H1 (cell line): Measurements from ENCODE around the gene PRAF2. TPM values are rescaled to one million over a fixed set of nuclear protein-coding genes. Genes with fewer than 3 reads are reported as not detected.

Source experiments
- CTCF ChIA-PET: fragments of 300-600 bp; sonication (Branson Sonifier 250); formaldehyde crosslinking; loops from one replicate; lab custom pipeline; 2021; ENCODE audit not compliant: partially characterized antibody; lab: Charles Lee
- POLR2A ChIA-PET: fragments of 300-600 bp; sonication (Branson Sonifier 250); formaldehyde crosslinking; loops from one replicate; lab custom pipeline; 2021; ENCODE audit warnings: inconsistent platforms; ENCODE audit not compliant: partially characterized antibody; lab: Charles Lee
- DNase-seq, 2 experiments: peaks; one replicate each; pipeline versions ENCODE4 v3.0.0 to v3.0.0-alpha.2; 2010 to 2022; ENCODE audit warnings: low spot score in 2 of 2, low read depth in 1 of 2, mixed read lengths in 1 of 2
- FAIRE-seq: peaks from 2 replicates; lab custom pipeline; 2011; peaks lifted over from hg19 to GRCh38; lab: Jason Lieb, UNC
- H2AFZ ChIP-seq: 2 replicates; pipeline ENCODE4 v1.8.1; 2012; ENCODE audit warnings: low read length, inconsistent platforms
- H2AK5ac ChIP-seq: 2 replicates; pipeline ENCODE4 v1.6.1; 2013; ENCODE audit warnings: low read depth, low read length
- H2BK120ac ChIP-seq: replicated peaks from 2 replicates; pipeline ENCODE3; 2013; ENCODE audit warnings: low read depth, low read length, inconsistent platforms
- H2BK12ac ChIP-seq: 2 replicates; pipeline ENCODE4 v1.6.1; 2013; ENCODE audit warnings: low read depth, low read length
- H2BK15ac ChIP-seq: 2 replicates; pipeline ENCODE4 v1.6.1; 2013; ENCODE audit warnings: low read length
- H2BK20ac ChIP-seq: 2 replicates; pipeline ENCODE4 v1.6.1; 2013; ENCODE audit warnings: low read length
- H2BK5ac ChIP-seq: 2 replicates; pipeline ENCODE4 v1.6.1; 2013; ENCODE audit warnings: low read depth, low read length
- H3K14ac ChIP-seq: 2 replicates; pipeline ENCODE4 v1.6.1; 2013; ENCODE audit warnings: inconsistent platforms; ENCODE audit not compliant: insufficient read length
- H3K18ac ChIP-seq: 2 replicates; pipeline ENCODE4 v1.6.1; 2013; ENCODE audit warnings: low read length; ENCODE audit errors: extremely low read depth
- H3K23ac ChIP-seq: 2 replicates; pipeline ENCODE4 v1.6.1; 2013; ENCODE audit warnings: inconsistent platforms; ENCODE audit not compliant: insufficient read length
- H3K23me2 ChIP-seq: 2 replicates; pipeline ENCODE4 v1.6.1; 2013; ENCODE audit warnings: low read depth, low read length
- H3K27ac ChIP-seq: 2 replicates; pipeline ENCODE4 v1.6.1; 2011; ENCODE audit warnings: low read depth, low read length, inconsistent platforms
- H3K27me3 ChIP-seq, 4 experiments: replicated peaks in 1 of 4; 1 replicate in 1 of 4; 2 replicates in 3 of 4; pipeline versions ENCODE4 v1.6.1 to v1.8.1; 2011 to 2013; ENCODE audit warnings: low read length in 3 of 4, mild to moderate bottlenecking in 3 of 4, inconsistent platforms in 2 of 4, mixed read lengths in 2 of 4, moderate library complexity in 1 of 4; ENCODE audit not compliant: control insufficient read depth in 3 of 4, insufficient read depth in 3 of 4; ENCODE audit errors: extremely low read depth in 1 of 4
- H3K36me3 ChIP-seq, 4 experiments: 2 replicates each; pipeline versions ENCODE4 v1.6.1 to v1.8.1; 2011 to 2013; ENCODE audit warnings: mild to moderate bottlenecking in 4 of 4, low read length in 3 of 4, moderate library complexity in 2 of 4, control low read depth in 1 of 4, inconsistent platforms in 1 of 4; ENCODE audit not compliant: insufficient read depth in 4 of 4, control insufficient read depth in 2 of 4
- H3K4ac ChIP-seq: replicated peaks from 2 replicates; pipeline ENCODE3; 2013; ENCODE audit warnings: low read length, low read depth, mixed read lengths, inconsistent platforms; ENCODE audit not compliant: insufficient read length
- H3K4me1 ChIP-seq, 4 experiments: replicated peaks in 1 of 4; 1 replicate in 1 of 4; 2 replicates in 3 of 4; pipeline versions ENCODE4 v1.6.1 to v1.8.1; 2011 to 2013; ENCODE audit warnings: low read length in 3 of 4, inconsistent platforms in 2 of 4, mixed read lengths in 1 of 4; ENCODE audit not compliant: insufficient read depth in 4 of 4, control insufficient read depth in 3 of 4
- H3K4me2 ChIP-seq, 2 experiments: 2 replicates each; pipeline versions ENCODE4 v1.6.1 to v1.8.1; 2011 to 2013; ENCODE audit warnings: low read depth in 2 of 2, low read length in 2 of 2, control low read depth in 1 of 2, inconsistent platforms in 1 of 2, mild to moderate bottlenecking in 1 of 2; ENCODE audit not compliant: insufficient read depth in 1 of 2
- H3K4me3 ChIP-seq, 4 experiments: fragments of 200-600, 300-600 bp in 1 of 4; sonication (generic), shearing (Covaris generic), sonication (Bioruptor Twin) in 1 of 4; 2 replicates each; pipeline versions ENCODE4 v1.5.1 to v1.8.1; 2011 to 2016; ENCODE audit warnings: low read length in 4 of 4, low read depth in 3 of 4, control low read depth in 2 of 4, inconsistent platforms in 2 of 4, mild to moderate bottlenecking in 2 of 4, mixed read lengths in 1 of 4, moderate library complexity in 1 of 4; ENCODE audit not compliant: insufficient read depth in 2 of 4; ENCODE audit errors: extremely low read depth in 1 of 4
- H3K56ac ChIP-seq: replicated peaks from 2 replicates; pipeline ENCODE3; 2013; ENCODE audit warnings: low read depth, mild to moderate bottlenecking, mixed read lengths, low read length, inconsistent platforms; ENCODE audit not compliant: insufficient read length
- H3K79me1 ChIP-seq: 2 replicates; pipeline ENCODE4 v1.6.1; 2013; ENCODE audit warnings: low read depth, low read length, control low read depth
- H3K79me2 ChIP-seq, 2 experiments: 2 replicates each; pipeline versions ENCODE4 v1.6.1 to v1.8.1; 2012 to 2013; ENCODE audit warnings: low read length in 2 of 2, mild to moderate bottlenecking in 2 of 2, inconsistent platforms in 1 of 2; ENCODE audit not compliant: insufficient read depth in 2 of 2, control insufficient read depth in 1 of 2
- H3K9ac ChIP-seq, 4 experiments: replicated peaks in 1 of 4; 1 replicate in 1 of 4; 2 replicates in 3 of 4; pipeline versions ENCODE4 v1.6.1 to v1.8.1; 2011 to 2013; ENCODE audit warnings: low read depth in 3 of 4, low read length in 3 of 4, control low read depth in 2 of 4, mild to moderate bottlenecking in 2 of 4, moderate library complexity in 2 of 4, inconsistent platforms in 1 of 4; ENCODE audit errors: extremely low read depth in 1 of 4
- H3K9me3 ChIP-seq, 2 experiments: 2 replicates each; pipeline versions ENCODE4 v1.6.1 to v1.8.1; 2012 to 2013; ENCODE audit warnings: mild to moderate bottlenecking in 2 of 2, moderate library complexity in 2 of 2, control low read depth in 1 of 2, inconsistent platforms in 1 of 2, low read depth in 1 of 2, low read length in 1 of 2, mixed read lengths in 1 of 2; ENCODE audit not compliant: insufficient read depth in 2 of 2
- H4K20me1 ChIP-seq, 2 experiments: replicated peaks in 1 of 2; 2 replicates each; pipeline versions ENCODE3 to v1.8.1; 2011 to 2013; ENCODE audit warnings: inconsistent platforms in 2 of 2, low read length in 2 of 2, mild to moderate bottlenecking in 1 of 2; ENCODE audit not compliant: insufficient read depth in 2 of 2, control insufficient read depth in 1 of 2
- H4K5ac ChIP-seq: 2 replicates; pipeline ENCODE4 v1.6.1; 2013; ENCODE audit warnings: low read length, low read depth, mixed read lengths, inconsistent platforms; ENCODE audit not compliant: insufficient read length
- H4K8ac ChIP-seq: 2 replicates; pipeline ENCODE4 v1.8.0; 2013; ENCODE audit warnings: mild to moderate bottlenecking, moderate library complexity, low read length, inconsistent platforms; ENCODE audit not compliant: insufficient read depth; ENCODE audit errors: extremely low read depth
- H4K91ac ChIP-seq: replicated peaks from 2 replicates; pipeline ENCODE3; 2013; ENCODE audit warnings: low read length, mixed read lengths, inconsistent platforms; ENCODE audit not compliant: insufficient read length
- ATF2 ChIP-seq: IDR thresholded peaks from 2 replicates; pipeline ENCODE4 v1.6.1; 2012; ENCODE audit warnings: low read length, inconsistent platforms
- ATF3 ChIP-seq: IDR thresholded peaks from 2 replicates; pipeline ENCODE4 v1.6.1; 2011; ENCODE audit warnings: low read depth, mild to moderate bottlenecking, low read length; ENCODE audit not compliant: insufficient read depth
- CREB1 ChIP-seq: IDR thresholded peaks from 2 replicates; pipeline ENCODE4 v1.6.1; 2012; ENCODE audit warnings: inconsistent platforms
- E2F6 ChIP-seq: IDR thresholded peaks from 2 replicates; pipeline ENCODE4 v1.6.1; 2012; ENCODE audit warnings: inconsistent platforms
- WGBS, 2 experiments: shearing (Covaris generic) in 1 of 2; methylation state at CpG; one replicate each; pipeline versions ENCODE4 v1.1.6 to v1.1.7; 2013 to 2015; ENCODE audit warnings: low lambda C conversion rate in 2 of 2, mixed read lengths in 2 of 2, inconsistent platforms in 1 of 2, low coverage in 1 of 2, missing lambda C conversion rate in 1 of 2; ENCODE audit not compliant: insufficient replicate concordance in 2 of 2, insufficient coverage in 1 of 2, insufficient read length in 1 of 2; ENCODE audit errors: extremely low coverage in 1 of 2, missing lambda C conversion rate in 1 of 2; 5-methylcytosine and 5-hydroxymethylcytosine counted together
- long read RNA-seq, 2 experiments: library from RNA in 1 of 2; library from capped mRNA in 1 of 2; stranded (forward); transcript quantifications; one replicate each; pipeline ENCODE4 v2.0.0, GENCODE V29; 2021; ENCODE audit warnings: inconsistent platforms in 1 of 2
- polyA minus RNA-seq, 3 experiments: library from RNA; depleted of rRNA, polyadenylated mRNA; stranded (reverse); fragments of >200 nt; gene quantifications; 1 replicate in 2 of 3; 2 replicates in 1 of 3; pipeline ENCODE4 v1.2.3, GENCODE V29; 2011
- polyA plus RNA-seq, 7 experiments: library from polyadenylated mRNA; depleted of rRNA in 3 of 7; stranded (reverse) in 5 of 7; unstranded in 2 of 7; fragments of >200 nt in 5 of 7; fragments of 200-250 nt in 2 of 7; gene quantifications; 1 replicate in 5 of 7; 2 replicates in 1 of 7; 4 replicates in 1 of 7; pipeline versions ENCODE4 v1.2.1 to v1.2.3, GENCODE V29; 2011 to 2013; ENCODE audit warnings: missing spikeins in 2 of 7, mixed read lengths in 2 of 7
- total RNA-seq: library from RNA; stranded (reverse); fragmentation: NEBNext Ultra II Directional; extraction: Animal tissue kit (Norgen Biotek cat#: 25700); gene quantifications from 2 replicates; pipeline ENCODE4 v1.2.1, GENCODE V29; 2021

PRAF2 gene
- total RNA-seq = 11.3 and 12.1 TPM in 2 replicates
- 15.4 and 18.9 TPM in 2 replicates for polyA plus RNA-seq (2011; rRNA removed)
- 10.0 TPM for polyA plus RNA-seq (2011; cell fraction: cytosol; rRNA removed)
- 16.8 TPM for polyA plus RNA-seq (2011; cell fraction: nucleus; rRNA removed)
- 19.2 to 23.8 TPM (median 20.4 TPM) in 4 replicates for polyA plus RNA-seq (2012, experiment 1 of 2)
- polyA plus RNA-seq (2012, experiment 2 of 2) = 21.6 TPM
- polyA plus RNA-seq (2013, experiment 1 of 2) = 32.0 TPM
- polyA plus RNA-seq (2013, experiment 2 of 2) = 35.7 TPM
- 5.8 and 6.2 TPM in 2 replicates for polyA minus RNA-seq (2011; rRNA and poly(A)+ RNA removed)
- polyA minus RNA-seq (2011; cell fraction: cytosol; rRNA and poly(A)+ RNA removed) = 11.2 TPM
- polyA minus RNA-seq (2011; cell fraction: nucleus; rRNA and poly(A)+ RNA removed) = 5.5 TPM
- long read RNA-seq, experiment 1, transcript PRAF2-202 (3 exons, 1,334 nt) = major isoform, 7 of 11 reads
- long read RNA-seq, experiment 1, partial matches to known transcripts = 0 of 11 reads
- long read RNA-seq, experiment 1, other reads (novel, unspliced or antisense) = 4 of 11 reads
- long read RNA-seq, experiment 2 = 0 reads

- Histone ChIP-seq H3K79me2 (no peaks in the 10 kb centered on the region), H3K18ac (no peak within 1 kb of the TSS), H2BK20ac (no peak within 1 kb of the TSS), H3K9me3 (no peaks in the 10 kb centered on the region), H4K5ac (peak within 1 kb of the TSS; percentile 66), H3K36me3 (peaks cover 0 to 4% (median 0%) of the 10 kb centered on the region in 4 experiments; a peak in 2 of 8 replicates), H2BK12ac (no peak within 1 kb of the TSS), H3K27me3 (no peaks in the 10 kb centered on the region), H3K4me2 (peak within 1 kb of the TSS; percentile 74 to 87), H3K4me3 (peak within 1 kb of the TSS; percentile 53 to 96 (median 78)), H3K23me2 (no peaks in the 10 kb centered on the region), H2AFZ (no peak within 1 kb of the TSS), H2BK120ac (no peak within 1 kb of the TSS), H4K20me1 (no peaks in the 10 kb centered on the region), H2BK15ac (no peak within 1 kb of the TSS), H2AK5ac (no peak within 1 kb of the TSS), H3K79me1 (no peaks in the 10 kb centered on the region), H3K14ac (no peak within 1 kb of the TSS), H4K91ac (no peak within 1 kb of the TSS), H3K4me1 (peaks cover 0 to 7% (median 4%) of the 10 kb centered on the region in 4 experiments; a peak in 5 of 7 replicates), H3K27ac (no peak within 1 kb of the TSS), H3K9ac (peak within 1 kb of the TSS in 3 of 4 experiments; percentile 38 to 47 (median 44); a peak in 4 of 7 replicates), H3K4ac (no peak within 1 kb of the TSS), H4K8ac (peak within 1 kb of the TSS; percentile 89), H3K56ac (peak within 1 kb of the TSS; percentile 46), H3K23ac (no peak within 1 kb of the TSS), H2BK5ac (no peak within 1 kb of the TSS; the same call in 1 of the 2 replicates)
- ChIA-PET CTCF (interaction anchor here (1.1 kb wide), 1 partner anchor 26 kb away, joined by 3 read pairs; no protein-coding TSS in a partner anchor), POLR2A (interaction anchor here (0.6 to 2.1 kb wide), 4 partner anchors 14 to 54 kb away, joined by 3 to 6 read pairs (median 3); no protein-coding TSS in a partner anchor)
- FAIRE-seq = peak; percentile 96
- peak; percentile 46 to 85 for DNase-seq
- WGBS, 2 experiments = 4% methylated on average over 39 of the region's 61 CpGs; no CpG with 5 or more reads in 1 of the 2 experiments
- TF ChIP-seq ATF2 (no peak), E2F6 (peak; percentile 62; the same call in 1 of the 2 replicates), ATF3 (0 out of 2 replicates have a peak, but pooled peaks have one; percentile 52), CREB1 (no peak)
These were observed at the start of gene PRAF2 for GRCh38 chrX:49073601-49074575. Gene PRAF2 (minus strand): TSS chrX:49074002. CDS start chrX:49073987, 15 bp downstream.
